GM15510 (cell line): ENCODE results near the gene MARCHF10.

ENCODE experiments used
- POLR2A ChIP-seq: IDR thresholded peaks from 3 replicates; pipeline ENCODE4 v1.6.1; 2011; ENCODE audit warnings: borderline replicate concordance; ENCODE audit not compliant: insufficient read length; ENCODE audit errors: extremely low read depth

The MARCHF10 gene

DNA sequence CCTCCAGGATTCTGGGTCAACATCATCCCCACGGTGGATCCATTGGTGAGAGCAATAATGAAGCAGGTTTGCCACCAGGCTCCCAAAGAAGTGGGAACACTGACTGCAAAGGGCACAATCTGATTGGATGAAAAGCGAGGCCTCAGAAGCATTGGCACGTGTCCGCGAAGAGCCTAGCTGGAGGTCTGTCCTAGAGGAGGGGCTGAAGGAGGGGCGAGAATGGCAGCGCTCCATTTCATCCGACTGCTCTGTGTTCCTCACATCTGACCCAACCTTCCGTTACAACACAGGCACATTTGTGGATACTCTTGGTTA, 100.7 kb downstream of the MARCHF10 start:
- no peak for TF ChIP-seq POLR2A

DNA sequence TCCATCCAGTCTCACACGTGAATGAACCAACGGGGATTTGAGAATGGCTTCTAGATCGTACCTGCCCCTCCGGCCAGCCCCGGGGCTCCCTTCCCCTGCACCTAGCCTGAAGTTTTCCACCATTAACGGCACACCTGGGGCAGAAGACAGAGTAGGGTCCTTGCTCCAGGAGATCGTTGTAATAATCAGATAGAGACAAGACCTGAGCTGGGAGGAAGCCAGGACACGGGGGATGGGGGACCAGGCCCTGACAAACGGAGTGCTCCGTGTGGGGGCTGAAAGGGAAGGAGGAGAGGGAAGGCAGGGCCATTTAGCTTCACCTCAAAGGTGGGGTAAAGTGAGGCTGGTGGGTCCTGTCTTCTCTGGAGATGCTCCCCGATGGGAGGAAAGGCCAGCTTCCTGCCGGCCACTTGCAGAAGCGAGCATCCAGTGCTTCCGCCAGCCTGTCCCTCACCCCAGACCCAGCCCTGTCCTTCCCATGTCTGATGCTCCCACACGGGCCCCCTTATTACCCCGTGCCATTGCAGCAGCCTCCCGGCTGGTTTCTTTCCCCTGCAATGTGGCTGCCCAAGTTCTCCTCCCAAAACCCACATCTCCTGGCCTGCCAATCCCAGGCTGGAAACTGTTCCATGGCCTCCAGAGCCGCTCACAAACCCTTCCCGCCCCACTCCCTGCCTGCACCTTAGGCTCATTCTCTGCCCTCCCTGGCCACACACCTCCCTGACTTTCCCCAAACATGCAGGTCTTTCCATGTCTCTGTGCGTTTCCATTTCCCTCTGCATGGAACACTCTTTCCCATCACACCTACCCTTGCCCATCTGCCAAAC, 101.3 kb downstream of the MARCHF10 start:
- TF ChIP-seq POLR2A, result no peak

DNA sequence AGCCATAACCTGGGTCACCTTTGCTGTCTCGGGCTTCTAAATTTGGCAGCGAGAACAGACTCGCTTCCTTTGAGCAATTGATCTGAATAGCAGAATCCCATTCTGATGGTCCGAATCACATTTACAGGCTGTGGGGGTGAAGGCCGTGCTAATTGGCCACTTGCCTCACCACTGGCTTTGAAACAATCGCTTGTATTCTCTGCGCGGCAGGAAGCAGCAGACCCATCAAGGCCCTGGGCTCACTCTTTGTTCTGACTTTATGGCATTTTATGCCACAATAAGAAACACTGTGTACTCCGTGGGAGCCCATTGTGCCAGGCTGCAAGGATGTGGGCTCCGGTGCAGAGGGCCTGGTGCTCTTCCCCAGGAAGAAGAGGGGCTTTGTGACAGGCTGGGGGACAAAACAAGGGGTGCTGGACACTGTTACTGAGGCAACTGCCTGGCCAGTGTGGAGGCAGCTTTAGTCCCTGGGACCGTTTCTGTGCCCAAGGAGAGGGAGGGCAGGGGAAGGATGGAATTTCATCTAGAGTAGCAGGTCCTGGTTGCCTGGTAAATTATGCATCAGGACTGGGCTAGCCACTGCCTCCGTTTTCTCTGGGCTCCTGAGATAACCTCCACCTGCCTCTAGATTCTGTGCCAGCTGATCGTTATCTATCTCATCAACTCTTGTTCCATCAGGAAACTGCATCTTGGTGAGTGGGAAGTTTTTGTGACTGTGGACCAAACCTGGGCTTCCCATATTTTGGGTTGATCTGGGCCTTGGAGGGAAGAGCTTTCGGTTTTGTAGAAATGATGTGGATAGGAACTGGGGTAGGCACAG, 102.1 kb downstream of the MARCHF10 start:
- no peak for TF ChIP-seq POLR2A

DNA sequence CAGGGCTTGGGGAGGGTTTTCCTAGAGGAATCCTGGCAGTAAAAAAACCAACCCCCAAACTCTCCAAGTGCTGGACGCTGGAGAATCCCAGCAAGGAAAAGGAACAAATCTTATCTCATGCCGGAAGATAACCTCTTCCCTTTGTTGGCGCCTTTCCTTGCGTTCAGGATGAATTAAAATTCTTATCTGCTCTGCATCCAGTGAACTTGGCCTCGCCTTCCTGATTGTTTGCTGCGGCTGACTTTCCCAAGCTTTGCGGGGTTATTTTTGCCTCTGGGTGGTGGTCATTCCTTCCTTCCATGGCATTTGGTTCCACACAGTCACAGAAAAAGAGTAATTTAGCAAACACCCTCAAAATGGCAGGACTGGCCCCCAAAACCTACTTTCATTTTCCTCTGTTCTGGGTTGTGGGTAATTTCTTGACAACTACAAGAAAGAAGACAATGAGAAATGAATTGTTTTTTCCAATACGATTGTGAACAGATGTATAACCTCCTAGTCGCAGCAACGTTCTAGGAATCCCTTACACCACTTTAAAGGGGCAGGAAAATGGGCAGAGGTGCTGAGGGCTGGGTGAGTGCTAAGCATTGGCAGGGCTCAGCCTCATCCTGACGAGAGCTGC, 102.8 kb downstream of the MARCHF10 start:
- no peak for TF ChIP-seq POLR2A

DNA sequence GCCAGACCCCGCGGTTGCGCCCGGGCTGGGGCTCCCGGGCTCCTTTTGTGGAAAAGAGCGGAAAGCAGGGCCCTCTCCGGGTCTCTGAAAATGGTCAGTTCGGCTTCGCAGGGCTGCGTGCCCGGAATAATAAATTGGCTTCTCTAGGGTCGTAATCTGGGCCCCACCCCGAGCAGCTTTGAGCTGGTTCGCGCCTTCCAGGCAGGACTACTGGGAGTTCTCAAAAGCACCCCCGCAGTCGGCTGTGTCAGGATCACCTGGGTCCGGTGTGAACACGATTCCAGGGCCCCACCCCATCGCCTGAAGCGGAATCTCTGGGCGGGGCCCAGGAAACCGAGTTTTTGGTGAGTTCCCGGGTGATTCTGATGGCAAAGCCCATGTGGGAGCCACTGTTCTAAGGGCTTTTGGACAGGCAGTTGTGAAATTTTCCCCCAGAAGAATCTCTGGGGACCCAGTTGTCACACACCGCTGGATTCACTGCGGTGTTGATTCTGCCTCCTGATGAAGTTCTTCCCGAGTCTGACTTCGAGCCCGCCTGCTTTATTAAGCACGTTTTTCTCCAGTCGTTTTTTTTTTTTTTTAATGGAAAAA, 103.6 kb downstream of the MARCHF10 start:
- no peak for TF ChIP-seq POLR2A

DNA sequence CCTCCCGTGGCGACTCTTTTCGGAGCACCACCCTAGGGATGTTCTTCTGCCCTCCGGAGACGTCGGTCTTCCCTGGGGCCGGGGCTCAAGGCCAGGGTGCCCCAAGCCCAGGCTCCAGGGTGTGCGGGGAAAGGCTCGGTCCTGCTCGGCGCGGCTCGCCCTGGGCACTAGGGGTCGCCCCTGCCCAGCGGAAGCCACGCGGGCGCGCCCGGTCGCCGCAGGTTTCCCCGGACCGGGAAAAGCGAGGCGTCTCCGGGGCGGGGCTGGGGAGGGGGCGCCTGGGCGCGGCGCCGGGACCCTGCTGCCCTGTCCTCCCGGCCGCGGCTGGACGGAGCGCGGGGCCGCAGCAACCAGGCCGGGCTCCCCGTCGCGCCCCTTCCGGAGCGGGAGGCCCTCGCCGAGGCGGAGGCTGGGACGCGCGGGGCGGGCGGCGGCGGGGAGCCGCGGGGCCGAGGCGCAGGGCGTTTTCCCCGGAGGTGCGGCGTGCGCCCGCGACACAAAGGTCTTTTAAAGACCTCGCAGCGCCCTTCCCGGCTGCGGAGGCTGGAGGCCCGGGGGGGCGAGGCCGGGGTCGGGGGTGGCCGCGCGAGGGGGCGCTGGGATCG, 104.2 kb downstream of the MARCHF10 start:
- no peak for TF ChIP-seq POLR2A

DNA sequence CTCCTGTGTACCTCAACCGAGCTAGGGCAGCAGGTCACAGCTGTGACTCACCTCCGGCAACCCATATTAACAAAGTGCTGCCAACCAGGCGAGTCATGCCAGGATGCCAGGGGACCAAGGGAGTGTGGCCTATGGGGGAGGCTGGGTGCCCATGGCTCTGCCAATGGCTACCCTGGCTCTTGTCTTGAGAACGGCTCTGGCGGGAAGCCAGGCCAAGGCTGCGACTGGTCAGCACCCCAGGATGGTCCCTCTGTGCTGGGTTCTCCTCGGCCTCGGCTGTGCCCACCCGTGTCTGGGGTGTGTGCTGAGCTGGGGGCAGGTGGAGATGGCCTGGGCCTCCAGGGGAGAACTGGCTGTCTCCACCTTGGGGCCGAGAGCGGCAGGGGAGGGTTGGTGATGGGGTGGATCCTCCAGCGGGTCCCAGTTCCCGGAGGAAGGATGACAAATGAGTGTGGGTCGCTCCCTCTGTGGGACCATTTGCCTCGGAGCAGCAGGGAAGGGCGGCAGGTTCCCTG, 104.8 kb downstream of the MARCHF10 start:
- TF ChIP-seq POLR2A, result no peak

DNA sequence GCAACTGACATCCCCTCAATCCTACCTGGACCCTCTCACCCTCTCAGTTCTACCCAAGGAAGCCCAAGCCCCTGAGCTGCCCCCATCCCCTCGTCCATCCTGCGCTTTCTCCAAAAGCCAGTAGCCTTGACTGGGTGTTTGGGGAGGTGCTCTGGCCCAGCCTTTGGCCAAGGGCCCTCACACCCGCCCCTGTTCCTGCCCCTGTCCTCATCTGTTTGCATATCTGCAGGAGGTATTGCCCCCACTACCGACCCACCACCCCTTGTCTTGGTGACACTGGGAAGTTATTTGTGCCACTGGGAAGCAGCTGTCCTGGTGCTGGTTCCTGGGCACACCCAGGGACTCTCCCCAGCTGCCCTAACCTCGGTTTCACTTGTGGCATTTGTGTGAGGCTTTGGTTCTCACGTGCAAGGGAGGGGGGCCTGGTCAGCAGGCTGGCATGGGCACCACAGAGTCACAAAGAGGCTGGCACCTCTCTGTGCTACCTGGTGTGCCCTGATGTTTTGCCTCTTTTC, 105.3 kb downstream of the MARCHF10 start:
- TF ChIP-seq POLR2A, result no peak

DNA sequence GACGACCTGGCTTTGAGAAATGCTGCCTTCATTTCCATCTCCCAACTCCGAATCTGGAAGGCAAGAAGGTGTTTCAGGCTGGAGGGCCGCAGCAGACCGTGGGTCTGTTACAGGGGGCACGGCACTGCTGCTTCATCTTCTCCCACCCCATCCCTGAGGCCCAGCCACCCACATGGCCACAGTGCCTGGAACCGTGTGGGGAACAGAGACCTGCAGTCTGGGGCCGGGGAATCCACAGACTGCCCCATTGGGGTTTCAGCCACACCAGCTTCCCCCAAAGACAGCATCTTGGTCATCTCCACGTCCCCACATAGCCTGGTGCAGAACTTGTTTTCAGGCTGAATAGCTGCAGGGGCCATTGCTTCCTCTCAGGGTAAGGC, 106.4 kb downstream of the MARCHF10 start:
- TF ChIP-seq POLR2A, result no peak

DNA sequence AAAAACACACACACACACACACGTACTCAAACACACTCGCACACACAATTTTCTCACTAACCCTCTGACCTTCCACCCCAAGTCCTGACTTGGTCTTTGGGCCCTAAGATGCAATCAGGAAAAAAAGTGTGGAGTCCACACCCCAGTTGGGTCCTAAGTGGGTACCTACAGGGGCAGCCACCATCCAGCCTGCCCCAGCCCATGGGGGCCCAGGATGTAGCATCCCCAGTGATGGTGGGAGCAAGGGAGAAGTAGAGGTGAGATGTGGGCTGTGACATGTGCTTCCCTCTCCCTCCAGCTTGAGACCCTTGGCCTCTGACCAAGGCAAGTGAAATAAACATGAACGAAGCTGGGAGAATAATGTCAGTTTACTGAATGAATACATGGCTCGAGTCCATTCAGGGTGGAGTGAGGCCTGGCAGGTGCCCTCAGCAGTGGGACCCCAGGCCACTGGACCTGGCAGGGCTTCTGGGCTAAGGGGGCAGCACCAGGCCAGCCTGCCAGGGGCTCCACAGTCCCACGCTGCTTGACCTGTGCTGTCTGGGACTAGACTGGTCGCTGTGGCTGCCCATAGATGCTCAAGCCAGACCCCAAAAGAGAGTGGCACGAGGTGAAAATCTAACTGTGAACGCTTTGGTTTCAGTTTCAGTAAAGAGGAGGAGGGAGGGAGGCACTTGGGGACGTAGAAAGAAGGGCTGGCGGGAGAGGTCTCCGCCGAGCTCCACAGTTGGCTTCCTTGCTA, 107.0 kb downstream of the MARCHF10 start:
- TF ChIP-seq POLR2A, result no peak

DNA sequence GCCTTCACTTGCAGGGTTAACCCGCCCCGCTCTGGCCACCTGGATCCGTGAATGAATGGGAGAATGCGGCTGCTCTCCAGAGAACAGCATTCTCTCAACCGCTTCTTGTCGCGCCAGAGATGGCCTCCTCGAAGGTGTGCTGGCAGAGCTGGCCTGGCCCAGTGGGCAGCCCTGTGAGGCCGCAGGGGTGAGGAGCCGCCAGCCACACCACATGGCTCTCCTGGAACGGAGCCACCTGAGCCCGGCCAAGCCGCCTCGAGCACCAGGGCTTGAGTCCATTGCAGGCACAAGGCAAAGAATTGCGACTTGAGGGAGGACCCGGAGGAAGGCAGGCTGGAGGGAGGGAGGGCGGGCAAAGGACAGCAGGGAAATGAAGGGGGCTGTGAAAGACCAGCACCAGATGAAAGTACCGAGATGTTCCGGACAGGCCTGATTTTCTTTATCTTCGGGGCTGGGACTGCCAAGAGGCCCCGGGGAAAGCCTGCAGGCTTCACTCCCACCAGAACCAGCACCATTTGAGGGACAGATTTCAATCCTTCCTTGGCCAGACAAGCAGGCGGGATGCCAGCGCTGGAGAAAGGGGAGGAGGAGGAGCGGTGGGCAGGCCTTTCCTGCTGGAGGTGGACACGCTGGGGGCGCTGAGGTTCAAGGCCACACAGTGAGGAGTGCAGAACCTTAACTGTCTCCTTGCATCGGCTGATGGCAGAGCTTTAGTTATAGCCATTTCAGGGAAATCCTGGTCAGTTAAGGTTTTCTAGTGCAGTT, 111.2 kb downstream of the MARCHF10 start:
- TF ChIP-seq POLR2A, result no peak

DNA sequence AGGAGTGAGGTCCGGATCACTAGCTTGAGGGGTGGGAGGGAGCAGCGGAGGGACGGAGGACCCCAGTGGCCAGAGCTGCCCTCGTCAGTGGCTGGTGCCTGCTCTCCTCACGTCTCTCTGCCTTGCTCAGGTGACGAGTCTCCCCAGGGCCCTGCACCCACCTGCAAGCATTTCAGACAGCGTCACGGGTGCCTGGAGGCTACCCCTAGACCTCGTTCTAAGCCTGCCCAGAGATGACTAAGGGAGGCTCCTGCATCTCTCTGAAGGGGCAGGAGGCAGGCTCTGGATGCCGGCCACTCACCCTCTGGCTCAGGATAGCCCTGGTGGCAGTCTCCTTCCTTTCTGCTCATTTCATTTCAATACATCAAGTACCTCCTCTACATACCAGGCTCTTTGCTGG, 111.9 kb downstream of the MARCHF10 start:
- TF ChIP-seq POLR2A, result no peak
